ENCODE measurements around the gene PDC.
"Not testable (repeated sequence)": the region's sequence is repeated elsewhere in the genome, so short reads cannot be mapped to it uniquely, and the experiment has no call there.

The PDC gene

GRCh38 chr1:186465946-186466345 is 5.0 kb upstream of the PDC start:
- DNase-seq = no peak

DNA sequence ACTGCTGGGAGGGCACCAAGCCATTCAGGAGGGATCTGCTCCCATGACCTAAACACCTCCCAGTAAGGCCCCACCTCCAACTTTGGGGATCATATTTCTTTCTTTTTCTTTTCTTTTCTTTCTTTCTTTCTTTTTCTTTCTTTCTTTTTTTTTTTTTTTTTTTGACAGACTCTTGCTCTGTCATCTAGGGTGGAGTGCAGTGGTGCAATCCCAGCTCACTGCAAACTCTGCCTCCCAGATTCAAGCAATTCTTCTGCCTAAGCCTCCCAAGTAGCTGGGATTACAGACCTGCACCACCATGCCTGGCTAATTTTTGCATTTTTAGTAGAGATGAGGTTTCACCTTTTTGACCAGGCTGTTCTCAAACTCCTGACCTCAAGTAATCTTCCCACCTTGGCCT is 4.6 kb upstream of the PDC start:
- not testable (repeated sequence) for DNase-seq

- no peak for DNase-seq
Observed at GRCh38 chr1:186463926-186464325, 3.0 kb upstream of the PDC start.

- no peak for DNase-seq
Observed at GRCh38 chr1:186463511-186463910, 2.6 kb upstream of the PDC start.

DNA sequence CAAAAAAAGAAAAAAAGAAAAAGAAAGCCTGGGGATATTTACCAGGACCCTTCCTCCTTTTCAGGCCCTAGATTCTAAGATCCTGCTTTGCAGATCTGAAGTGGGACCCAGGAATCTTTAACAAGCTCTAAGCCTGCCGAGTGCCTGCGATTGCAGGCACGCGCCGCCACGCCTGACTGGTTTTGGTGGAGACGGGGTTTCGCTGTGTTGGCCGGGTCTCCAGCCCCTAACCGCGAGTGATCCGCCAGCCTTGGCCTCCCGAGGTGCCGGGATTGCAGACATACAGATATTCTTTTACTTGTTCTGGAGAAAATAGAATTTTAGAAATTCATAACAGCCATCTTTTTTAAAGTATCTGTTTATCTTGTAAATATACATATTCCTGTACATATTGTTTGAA is 1.8 kb downstream of the PDC start:
- not testable (repeated sequence) for DNase-seq

DNA sequence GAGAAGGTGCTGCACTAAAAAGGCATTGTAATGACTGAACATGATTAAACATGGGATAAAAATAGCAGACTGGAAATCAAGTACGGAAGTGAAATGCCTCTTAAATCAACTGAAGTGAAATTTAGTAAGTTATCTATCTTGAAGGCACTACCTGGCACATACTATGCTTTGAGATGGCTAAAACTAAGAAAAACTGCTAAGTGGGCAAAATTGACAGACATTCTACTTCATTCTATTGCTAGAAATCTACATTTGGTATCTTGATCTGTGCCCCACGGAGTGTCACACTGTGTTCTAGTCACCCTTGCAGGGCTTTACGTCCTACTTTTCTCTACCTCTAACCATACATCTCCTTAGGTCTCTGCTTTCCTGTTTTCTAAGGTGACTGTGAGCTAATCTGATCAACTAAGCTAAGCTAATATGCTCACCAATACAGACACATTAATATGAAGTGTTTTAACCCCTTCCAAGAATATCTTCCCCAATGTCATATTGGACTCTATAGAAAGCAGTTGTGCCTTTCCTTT is 4.1 kb downstream of the PDC start:
- DNase-seq = no peak

DNA sequence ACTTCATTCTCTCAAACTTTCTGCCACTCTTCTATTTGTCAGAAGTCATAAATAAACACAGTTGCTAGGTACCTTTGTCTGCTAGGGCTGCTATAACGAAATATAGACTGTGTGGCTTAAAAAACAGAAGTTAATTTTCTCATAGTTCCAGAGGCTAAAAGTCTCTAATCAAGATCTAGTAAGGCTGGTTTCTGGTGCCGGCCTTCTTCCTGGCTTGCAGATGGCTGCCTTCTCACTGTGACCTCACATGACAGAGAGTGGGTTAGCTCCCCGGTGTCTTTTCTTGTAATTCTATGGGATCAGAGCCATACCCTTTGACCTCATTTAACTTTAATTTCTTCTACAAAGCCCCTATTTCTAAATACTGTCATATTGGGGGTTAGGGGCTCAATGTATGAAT is 5.9 kb downstream of the PDC start:
- no peak for DNase-seq

- DNase-seq = no peak
Observed at GRCh38 chr1:186446152-186446551, 14.8 kb downstream of the PDC start.

GRCh38 chr1:186443638-186444037 is 17.3 kb downstream of the PDC start:
- no peak for DNase-seq

- DNase-seq = no peak
Observed at GRCh38 chr1:186442651-186443375, 18.1 kb downstream of the PDC start.

GRCh38 chr1:186440584-186440983 is 20.3 kb downstream of the PDC start:
- DNase-seq = no peak

GRCh38 chr1:186438567-186438966 is 22.3 kb downstream of the PDC start:
- DNase-seq = no peak

- DNase-seq = no peak
Observed at GRCh38 chr1:186435336-186435735, 25.6 kb downstream of the PDC start.

- no peak for DNase-seq
Observed at GRCh38 chr1:186429017-186429416, 31.9 kb downstream of the PDC start.

DNA sequence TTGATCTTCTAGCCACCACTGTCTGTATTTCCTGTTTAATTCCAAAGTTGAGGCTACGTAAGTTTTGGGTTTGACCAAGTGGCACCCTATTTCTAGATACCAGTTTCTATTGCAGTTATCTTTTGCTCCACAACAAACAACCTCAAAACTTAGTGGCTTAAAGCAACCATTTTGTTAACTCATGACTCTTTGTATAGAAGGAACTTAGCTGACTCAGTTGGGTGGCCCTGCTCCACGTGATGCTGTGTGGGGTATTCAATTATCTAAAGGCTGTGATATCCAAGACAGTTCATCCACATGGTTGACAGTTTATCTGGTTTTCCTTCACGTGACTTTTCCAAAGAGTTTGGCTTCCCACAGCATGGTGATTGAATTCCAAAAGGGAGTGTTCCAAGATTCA is 34.8 kb downstream of the PDC start:
- DNase-seq = no peak

DNA sequence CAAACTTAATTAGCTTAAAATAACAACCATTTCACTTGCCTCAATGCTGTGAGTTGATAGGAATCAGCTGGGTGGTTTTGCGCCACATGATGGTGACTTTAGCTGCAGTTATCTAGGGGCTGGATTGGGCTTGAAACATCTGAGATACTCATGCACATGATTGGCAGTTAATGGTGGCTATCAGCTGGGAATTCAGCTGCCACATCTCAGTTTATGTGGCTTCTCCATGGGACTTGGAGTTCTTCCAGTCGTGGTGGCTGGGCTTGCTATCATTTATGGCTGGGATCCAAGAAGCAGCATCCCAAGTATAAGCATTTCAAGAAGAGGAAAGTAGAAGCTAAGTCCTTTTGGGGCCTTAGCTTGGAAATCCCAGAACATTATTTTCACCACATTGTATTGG is 36.4 kb downstream of the PDC start:
- DNase-seq = no peak

GRCh38 chr1:186421446-186421845 is 39.5 kb downstream of the PDC start:
- DNase-seq = no peak

DNA sequence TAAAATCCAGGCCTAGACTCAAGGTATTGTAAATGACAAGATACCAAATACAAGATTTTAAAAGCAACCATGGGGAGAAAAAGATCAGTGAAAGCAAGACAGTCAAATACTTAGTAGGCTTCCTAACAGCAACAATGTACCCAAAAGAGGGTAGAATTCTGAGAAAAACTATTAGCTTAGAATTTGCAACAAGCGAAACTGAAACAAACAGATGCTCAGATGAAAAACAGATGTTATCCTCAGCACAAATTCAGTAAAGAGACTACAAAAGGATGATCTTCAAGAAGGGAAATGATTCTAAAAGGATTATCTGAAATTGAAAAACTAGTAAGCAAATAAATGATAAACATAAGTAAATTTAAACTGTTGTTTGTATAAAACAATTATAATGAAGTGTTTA is 40.0 kb downstream of the PDC start:
- no peak for DNase-seq

GRCh38 chr1:186420311-186420710 is 40.6 kb downstream of the PDC start:
- no peak for DNase-seq

DNA sequence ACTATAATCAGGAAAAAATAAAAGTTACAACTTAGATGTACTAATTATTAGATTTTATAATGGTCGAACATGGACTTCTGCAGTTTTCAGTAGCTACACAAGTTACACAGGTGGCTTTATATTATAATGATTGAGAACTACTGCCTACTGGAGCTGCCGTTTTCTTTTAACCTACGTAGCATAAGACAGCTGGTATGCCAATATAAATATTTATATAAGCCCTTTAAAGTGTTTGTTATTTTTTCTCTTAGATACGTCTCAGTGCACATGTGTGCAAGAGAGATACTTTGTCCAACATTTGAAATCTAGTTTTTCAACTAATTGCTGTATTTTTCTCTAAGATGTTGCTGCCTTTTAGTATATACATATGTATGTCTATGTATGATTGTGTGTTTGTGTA is 42.4 kb downstream of the PDC start:
- no peak for DNase-seq

- no peak for DNase-seq
Observed at GRCh38 chr1:186413319-186413718, 47.6 kb downstream of the PDC start.

- DNase-seq = no peak
Observed at GRCh38 chr1:186409091-186409490, 51.8 kb downstream of the PDC start.

- DNase-seq = no peak
Observed at GRCh38 chr1:186404454-186405051, 56.4 kb downstream of the PDC start.
